RCC 7860 (cell line): ENCODE results near the gene KCNJ5.

Experiments
- DNase-seq: peaks from one replicate; pipeline ENCODE4 v3.0.0-alpha.2; 2015; ENCODE audit warnings: low spot score
- FAIRE-seq: peaks from 2 replicates; lab custom pipeline; 2012; peaks lifted over from hg19 to GRCh38; lab: Jason Lieb, UNC

KCNJ5 gene

DNA sequence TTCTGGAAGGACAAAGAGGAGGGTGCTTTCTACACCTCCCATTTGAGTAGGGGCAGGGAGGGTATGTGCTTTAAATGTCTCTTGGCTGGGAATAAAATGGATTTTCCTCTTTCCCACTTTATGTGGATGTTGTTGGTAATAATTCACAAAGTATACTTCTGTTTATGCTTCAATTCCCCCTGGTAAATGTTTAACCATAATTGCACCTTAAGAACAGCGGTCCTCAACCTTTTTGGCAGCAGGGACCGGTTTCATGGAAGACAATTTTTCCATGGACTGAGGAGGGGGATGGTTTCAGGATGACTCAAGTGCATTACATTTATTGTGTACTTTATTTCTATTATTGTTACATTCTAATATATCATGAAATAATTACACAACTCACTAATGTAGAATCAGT lies 55.5 kb downstream of the KCNJ5 start:
- DNase-seq, result no peak
- FAIRE-seq, result peak; percentile 52

DNA sequence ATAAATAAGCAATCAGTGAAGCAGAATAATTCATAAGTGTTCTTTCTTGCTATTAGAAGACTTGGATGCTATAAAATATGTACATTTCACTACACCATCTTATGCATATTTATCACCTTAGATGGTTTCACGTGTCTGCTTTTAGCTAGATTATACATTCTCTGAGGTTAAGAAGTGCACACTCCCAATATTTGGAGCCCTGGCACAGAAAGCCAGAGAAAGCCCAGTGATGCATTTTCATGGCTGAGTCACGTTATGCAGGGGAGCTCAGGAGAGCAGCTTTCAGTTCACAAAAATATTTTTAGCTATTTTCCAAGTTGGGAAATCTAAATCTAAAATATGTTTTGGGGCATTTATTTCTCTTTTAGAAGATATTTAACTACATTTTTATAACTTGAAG lies 56.6 kb downstream of the KCNJ5 start:
- no peak for FAIRE-seq
- no peak for DNase-seq

DNA sequence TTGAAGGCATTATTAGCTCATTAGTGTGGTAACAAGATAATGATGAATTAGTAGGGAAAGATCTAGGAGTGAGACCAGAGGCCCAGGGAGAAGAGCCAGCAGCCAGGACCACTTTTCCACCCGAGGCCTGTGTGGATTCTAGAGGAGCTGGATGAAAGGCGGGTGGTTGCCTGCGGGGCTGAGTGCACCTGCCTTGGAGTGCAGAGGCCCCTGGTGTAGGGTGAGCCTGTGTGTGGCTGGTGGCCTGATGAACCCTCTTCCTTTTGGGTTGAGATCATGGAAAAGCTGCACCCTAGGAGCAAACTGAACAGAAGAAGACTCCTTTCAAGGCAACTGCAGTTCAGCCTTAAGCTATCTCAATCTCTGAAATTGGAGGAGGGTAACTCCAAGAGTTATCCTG lies 57.4 kb downstream of the KCNJ5 start:
- FAIRE-seq, result no peak

DNA sequence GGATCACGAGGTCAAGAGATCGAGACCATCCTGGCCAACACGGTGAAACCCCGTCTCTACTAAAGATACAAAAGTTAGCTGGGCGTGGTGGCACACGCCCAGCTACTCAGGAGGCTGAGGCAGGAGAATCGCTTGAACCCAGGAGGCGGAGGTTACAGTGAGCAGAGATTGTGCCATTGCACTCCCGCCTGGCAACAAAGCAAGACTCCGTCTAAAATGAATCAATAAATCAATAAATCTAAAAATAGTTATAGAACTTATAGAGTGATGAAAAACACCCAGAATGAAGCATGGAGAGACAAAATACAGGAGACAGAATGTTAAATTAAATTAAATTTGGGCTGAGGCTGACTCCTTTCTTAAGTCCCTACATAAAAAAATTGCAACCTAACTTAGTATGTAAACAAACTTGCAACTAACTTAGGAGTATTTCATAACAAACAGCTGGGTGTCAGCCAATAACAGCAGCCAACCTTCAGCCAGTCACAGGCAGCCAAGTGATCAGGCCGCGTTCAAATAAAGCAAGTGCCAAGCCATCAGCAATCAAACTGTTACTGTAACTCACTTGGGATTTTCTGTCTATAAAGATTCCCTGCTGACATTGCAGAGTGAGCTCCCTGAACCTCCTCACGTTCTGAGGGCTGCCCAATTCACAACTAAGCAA lies 58.8 kb downstream of the KCNJ5 start:
- no peak for FAIRE-seq

More for the DNA sequence above, 57.4 kb downstream of the KCNJ5 start:
- no peak for DNase-seq

DNA sequence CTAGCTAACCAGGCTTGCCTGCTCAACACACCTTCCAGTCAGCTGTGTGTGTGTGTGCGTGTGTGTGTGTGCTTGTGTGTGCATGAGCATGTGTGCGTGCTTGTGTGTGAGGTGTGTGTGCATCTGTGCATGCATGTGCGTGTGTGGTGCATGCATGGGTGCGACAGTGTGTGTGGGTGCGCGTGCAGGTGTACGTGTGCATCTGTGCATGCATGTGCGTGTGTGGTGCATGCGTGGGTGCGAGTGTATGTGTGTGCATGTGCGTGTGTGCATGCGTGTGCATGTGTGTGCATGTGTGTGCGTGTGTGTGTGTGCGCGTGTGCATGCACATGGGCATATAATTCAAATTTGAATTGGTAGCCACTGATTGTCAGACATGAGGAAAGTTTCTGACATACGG lies 62.0 kb downstream of the KCNJ5 start:
- FAIRE-seq (no peak), DNase-seq (no peak)

More for the DNA sequence above, 58.8 kb downstream of the KCNJ5 start:
- no peak for DNase-seq

DNA sequence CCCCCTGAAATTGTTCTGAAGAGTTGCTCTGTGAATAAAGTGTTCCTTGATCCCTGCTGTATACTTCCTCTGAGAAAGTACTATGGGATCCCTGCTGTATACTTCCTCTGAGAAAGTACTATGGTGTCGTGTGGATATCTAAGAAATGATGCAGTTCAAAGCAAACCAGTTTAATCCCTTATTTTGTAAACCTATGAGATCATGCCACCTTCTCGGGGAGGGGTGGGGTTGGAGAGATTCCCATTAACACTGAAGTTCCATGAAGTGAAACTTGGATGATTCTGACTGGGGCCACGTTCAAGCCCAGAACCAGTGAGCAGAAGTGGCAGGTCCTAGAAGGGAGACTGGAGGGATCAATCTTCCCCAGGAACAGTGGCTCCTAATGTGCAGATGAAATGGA lies 64.5 kb downstream of the KCNJ5 start:
- no peak for DNase-seq
- no peak for FAIRE-seq

DNA sequence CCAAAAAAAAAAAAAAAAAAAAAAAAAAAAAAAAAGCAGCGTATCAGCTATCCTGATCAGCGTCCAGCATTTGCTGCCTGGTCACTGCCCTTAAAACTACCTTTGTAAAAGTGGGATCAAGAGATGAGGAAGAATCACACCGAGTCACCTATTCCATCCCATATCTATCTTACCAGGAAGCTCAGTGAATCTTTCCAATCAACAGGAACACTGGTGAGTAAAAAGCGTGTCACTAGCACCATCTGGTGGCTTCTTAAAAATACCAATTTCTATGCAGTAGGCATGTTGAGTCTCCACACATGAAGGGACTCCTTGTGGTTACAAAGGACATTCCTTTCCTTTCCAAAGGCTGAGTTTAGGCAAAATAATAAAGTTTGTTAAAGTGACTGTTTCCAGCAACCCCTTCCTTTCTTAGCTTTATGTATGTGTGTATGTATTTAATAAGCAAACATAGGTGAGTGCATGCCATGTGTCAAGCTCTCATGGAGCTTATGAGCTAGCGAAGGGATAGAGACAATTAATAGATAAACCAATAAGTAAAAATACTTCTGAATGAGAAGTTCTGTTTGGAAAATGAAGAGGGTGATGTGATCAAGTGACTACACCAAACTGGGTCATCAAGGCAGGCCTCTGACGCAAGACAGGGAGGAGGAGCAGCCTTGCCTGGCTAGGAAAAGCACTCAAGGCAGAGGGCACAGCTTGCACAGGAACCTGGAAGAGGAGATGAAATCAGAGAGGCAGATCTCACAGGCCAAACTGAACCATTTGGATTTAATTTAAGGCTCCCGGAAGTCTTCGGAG lies 65.4 kb downstream of the KCNJ5 start:
- DNase-seq (peak; percentile 51), FAIRE-seq (peak; percentile 68)

DNA sequence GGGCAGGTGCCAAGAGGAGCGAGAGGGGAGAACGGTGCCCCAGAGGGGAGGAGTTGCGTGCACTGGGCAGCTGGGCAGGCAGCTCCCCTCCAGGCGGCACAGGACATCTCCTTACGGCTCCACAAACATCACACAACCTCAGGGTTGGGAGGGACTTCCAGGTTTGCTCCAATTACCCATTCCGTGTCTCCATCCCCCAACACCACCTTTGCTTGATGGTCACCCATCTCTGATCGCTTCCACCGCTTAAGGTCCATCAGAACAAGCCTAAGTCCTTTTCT lies 66.0 kb downstream of the KCNJ5 start:
- FAIRE-seq (no peak), DNase-seq (no peak)

DNA sequence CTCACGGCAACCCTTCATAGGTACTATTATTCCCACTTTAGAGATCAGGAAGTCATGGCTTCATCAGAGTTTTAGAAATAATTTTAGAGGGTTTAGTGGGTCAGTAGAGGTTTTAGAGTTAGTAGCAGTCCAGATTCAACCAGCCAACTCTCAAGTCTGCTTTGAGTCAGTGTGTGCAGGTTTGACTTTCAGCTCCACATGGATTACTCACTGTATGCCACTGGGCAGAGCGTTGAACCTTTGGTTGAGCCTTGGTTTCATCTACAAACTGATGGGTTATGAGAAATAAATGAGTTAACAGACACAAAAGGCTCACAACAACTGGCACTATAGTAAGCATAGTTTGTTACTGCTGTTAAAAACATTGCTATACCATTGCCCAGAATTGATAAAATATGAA lies 70.5 kb downstream of the KCNJ5 start:
- FAIRE-seq, result no peak
- DNase-seq, result no peak

DNA sequence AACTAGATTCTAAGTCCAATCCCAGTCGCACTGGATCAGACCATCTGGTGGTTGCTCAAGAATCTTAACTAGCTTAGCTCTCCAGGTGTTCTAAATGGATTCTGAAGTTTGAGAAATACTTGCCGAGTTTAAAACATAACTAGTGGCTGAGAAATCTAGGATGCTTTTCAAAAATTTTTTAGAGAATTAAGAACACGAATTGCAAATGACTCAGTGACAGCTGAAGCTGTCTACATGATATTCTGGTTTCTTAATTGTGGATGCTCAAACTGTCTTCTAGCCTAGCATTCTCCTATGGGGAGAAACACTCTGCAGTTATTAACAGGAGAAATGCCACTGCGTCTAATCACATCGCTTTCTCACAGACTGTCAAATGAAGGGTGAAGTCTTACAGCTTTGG lies 71.7 kb downstream of the KCNJ5 start:
- FAIRE-seq (no peak), DNase-seq (no peak)

DNA sequence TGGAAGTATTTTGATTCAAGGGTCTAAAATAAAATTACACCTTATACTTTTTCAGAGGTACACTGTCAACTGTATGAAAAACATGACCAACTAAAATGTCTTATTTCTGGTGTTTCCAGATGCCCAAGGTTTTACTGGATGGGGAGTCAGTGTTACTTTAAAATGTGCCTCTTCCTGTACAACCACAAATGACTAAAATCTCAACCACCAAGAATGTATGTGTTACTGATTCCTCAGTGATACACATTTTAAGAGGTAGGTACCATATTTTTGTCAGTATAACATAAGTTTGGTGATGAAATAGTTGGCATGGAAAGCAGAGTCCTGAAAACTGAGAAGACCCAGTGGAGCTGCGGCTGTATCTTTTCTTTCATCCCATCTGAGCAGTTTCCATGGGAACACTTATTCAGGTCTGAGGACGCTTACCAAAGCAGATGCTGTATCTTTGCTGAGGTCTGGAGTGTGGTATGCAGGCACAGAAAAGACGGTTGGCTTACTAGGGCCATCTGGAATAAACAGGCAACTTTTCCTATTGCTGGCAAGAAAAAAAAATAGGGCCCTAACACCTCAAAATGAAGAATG lies 72.7 kb downstream of the KCNJ5 start:
- DNase-seq (no peak), FAIRE-seq (no peak)

DNA sequence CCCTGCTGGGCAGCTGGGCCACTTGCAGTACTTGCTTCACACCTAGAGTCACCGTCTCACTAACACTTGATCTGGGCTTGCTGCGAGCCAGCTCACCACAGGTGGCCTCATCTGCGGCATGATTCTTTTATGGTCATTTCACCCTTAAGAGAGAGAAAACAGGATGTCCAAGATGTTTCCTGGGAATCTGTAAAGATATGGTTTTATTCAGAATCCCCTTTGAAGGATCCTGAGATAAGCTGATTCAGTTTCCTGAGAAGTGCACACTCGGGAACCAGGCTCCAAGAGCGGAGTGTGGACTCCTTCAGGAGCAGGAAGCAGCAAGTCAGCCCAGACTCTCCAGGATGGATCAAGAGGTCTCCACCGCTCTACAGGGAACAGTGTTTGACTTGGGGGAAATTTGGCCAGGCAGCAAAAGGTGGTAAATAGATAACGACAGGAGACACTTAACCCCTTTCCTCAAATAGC lies 73.3 kb downstream of the KCNJ5 start:
- no peak for DNase-seq
- FAIRE-seq, result no peak

DNA sequence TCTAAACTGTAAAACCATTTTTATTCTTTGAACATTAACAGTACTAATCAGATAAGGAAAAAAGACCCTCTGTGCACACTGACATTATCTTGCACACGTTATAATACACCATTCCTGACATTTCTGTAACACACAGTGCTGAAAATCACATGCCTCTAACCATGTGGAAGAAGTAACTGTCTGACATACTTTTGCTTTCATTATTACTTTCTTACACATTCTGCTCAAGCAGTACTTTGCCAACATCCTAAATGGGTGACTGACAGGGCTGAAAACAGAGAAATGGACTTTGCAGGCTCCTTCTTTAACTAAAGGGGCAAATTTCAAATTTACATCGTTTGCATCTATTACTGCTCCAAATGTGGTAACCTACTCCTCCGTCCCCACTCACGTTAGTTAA lies 74.3 kb downstream of the KCNJ5 start:
- DNase-seq (no peak), FAIRE-seq (no peak)

DNA sequence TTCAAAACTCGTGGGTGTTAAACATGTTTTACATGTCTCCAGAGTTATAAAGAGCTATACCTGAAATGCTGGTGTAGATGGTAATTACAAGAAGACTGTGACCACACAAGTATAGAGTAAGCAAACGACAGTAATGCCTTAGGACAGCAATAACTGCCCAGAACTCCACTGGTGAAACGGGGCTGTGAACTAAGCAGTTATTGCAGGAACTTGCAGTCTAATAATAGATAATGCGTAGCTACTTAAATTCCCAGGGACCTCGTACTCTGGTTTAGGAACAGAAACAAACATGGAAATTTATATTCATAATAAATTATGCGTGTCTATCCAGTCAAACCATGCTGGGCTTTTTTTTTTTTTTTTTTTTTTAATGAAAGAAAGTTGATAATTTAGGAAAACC lies 76.4 kb downstream of the KCNJ5 start:
- no peak for DNase-seq
- FAIRE-seq, result no peak

DNA sequence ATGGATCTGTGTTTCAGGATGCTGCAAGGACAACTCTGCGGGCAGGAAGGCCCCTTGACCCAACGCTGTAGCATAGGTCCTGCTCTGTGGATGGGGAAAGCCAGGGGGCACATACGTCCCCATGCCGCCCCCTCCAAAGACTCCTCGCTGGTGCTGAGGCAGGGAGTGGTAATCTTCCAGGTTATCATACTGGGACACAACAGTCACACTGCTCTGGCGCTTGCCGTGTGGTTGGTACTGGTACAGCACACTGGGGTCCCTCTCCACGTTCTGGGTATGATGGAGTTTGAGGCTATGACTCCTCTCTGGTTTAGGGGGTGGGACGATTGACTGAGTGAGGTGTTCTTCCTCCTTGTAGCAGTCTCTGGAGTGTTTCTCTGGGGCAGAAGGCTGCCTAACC lies 77.8 kb downstream of the KCNJ5 start:
- FAIRE-seq (no peak), DNase-seq (no peak)
